SU-DHL-6 (cell line): ENCODE results near the gene EXD3.

Experiments used
- CTCF ChIP-seq: fragments of 200-600 bp; sonication (generic); IDR thresholded peaks from one replicate; pipeline ENCODE4 v1.5.1; 2017; ENCODE audit warnings: antibody characterized with exemption, mild to moderate bottlenecking, low read length, moderate library complexity; ENCODE audit not compliant: insufficient read depth, poor library complexity, severe bottlenecking
- EZH2phosphoT487 ChIP-seq: fragments of 200-600 bp; sonication (generic), shearing (Covaris generic); conservative IDR thresholded peaks from 2 replicates; pipeline ENCODE4 v1.6.1; 2018; ENCODE audit warnings: mild to moderate bottlenecking, antibody characterized with exemption, low read length, moderate library complexity, mixed read lengths

DNA sequence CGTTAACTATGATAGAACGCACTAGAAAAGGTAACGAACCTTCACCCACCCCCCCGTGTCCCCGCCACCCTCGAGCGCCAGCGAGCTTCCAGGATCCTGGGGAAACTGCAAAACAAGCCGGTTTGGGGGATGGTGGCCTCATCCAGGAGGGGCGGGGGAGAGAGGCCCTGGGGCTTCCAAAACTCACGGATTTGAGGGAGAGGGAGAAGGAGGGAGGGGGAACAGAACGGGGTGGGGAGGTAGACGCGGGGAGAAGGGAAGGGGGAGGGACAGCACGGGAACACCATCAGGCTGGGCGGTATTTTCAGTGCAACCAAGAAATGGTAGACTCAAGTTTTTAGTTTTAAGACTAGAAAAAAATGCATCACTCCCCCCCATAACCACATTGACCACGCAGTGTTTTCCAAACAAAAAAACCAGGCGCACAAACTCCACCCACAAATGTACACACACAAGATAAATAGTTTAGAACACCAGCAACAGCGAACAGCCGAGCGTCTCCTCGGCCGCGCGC, 122.3 kb downstream of the EXD3 start:
- TF ChIP-seq CTCF (no peak), EZH2phosphoT487 (no peak)
